Measurements from ENCODE around the gene SLC26A8. TPM values are rescaled to one million over a fixed set of nuclear protein-coding genes. Genes with fewer than 3 reads are reported as not detected.
"Not testable (repeated sequence)": the region's sequence is repeated elsewhere in the genome, so short reads cannot be mapped to it uniquely, and the experiment has no call there.

Gene SLC26A8
- total RNA-seq, 4 donors from 2014 or later, result 0.30 to 1.1 TPM; not detected in 2

- H3K4me1 ChIP-seq, result no peaks in the 10 kb centered on the region
- H3K36me3 ChIP-seq, result no peaks in the 10 kb centered on the region
- H3K9me3 ChIP-seq, result no peaks in the 10 kb centered on the region
- no peaks in the 10 kb centered on the region for H3K27me3 ChIP-seq
- TF ChIP-seq CTCF (IDR thresholded peaks at IDR 0.05) (no peak), EP300 (IDR thresholded peaks at IDR 0.05) (no peak), POLR2A (IDR thresholded peaks at IDR 0.05) (no peak)
- 48 to 64% methylated on average over 4 of the region's 4 CpGs for WGBS, 2 donors
- DNase-seq (ENCODE audit: low spot score in 2 of 2), result no peak
- no peak overlapping the region for H3K4me3 ChIP-seq
- H3K27ac ChIP-seq, result no peak overlapping the region
These were observed 39.7 kb downstream of the SLC26A8 start for GRCh38 chr6:35984701-35985100.

- no peaks in the 10 kb centered on the region for H3K36me3 ChIP-seq
These were observed 43.3 kb downstream of the SLC26A8 start for GRCh38 chr6:35980991-35981645.

GRCh38 chr6:35980126-35980525 lies 44.3 kb downstream of the SLC26A8 start:
- H3K4me3 ChIP-seq; H3K27me3 ChIP-seq; H3K9me3 ChIP-seq; DNase-seq (ENCODE audit: low spot score in 2 of 2); H3K27ac ChIP-seq; H3K36me3 ChIP-seq; H3K4me1 ChIP-seq: not testable (repeated sequence)
- 83 to 92% methylated on average over 1 of the region's 1 CpG for WGBS, 2 donors

More at GRCh38 chr6:35980991-35981645, 43.3 kb downstream of the SLC26A8 start:
- WGBS, 2 donors, result 83 to 85% methylated on average over 6 of the region's 6 CpGs
- TF ChIP-seq POLR2A (IDR thresholded peaks at IDR 0.05) (no peak), CTCF (IDR thresholded peaks at IDR 0.05) (no peak), EP300 (IDR thresholded peaks at IDR 0.05) (no peak)
- no peaks in the 10 kb centered on the region for H3K9me3 ChIP-seq
- no peaks in the 10 kb centered on the region for H3K27me3 ChIP-seq
- DNase-seq (ENCODE audit: low spot score in 2 of 2), result no peak
- H3K4me1 ChIP-seq, result no peaks in the 10 kb centered on the region
- no peak overlapping the region for H3K4me3 ChIP-seq
- no peak overlapping the region for H3K27ac ChIP-seq

GRCh38 chr6:35977308-35977707 lies 47.1 kb downstream of the SLC26A8 start:
- H3K27me3 ChIP-seq, result no peaks in the 10 kb centered on the region
- no peaks in the 10 kb centered on the region for H3K9me3 ChIP-seq
- peaks cover 0 to 7% (median 5%) of the 10 kb centered on the region in 4 donors for H3K4me1 ChIP-seq
- WGBS, 2 donors, result 83 to 85% methylated on average over 4 of the region's 4 CpGs
- TF ChIP-seq POLR2A (IDR thresholded peaks at IDR 0.05) (no peak), CTCF (IDR thresholded peaks at IDR 0.05) (no peak), EP300 (IDR thresholded peaks at IDR 0.05) (no peak)
- H3K27ac ChIP-seq, result no peak overlapping the region
- H3K4me3 ChIP-seq, result no peak overlapping the region
- no peak for DNase-seq (ENCODE audit: low spot score in 2 of 2)
- no peaks in the 10 kb centered on the region for H3K36me3 ChIP-seq

- H3K4me3 ChIP-seq, result no peak overlapping the region
- DNase-seq (ENCODE audit: low spot score in 2 of 2), result no peak
- H3K27me3 ChIP-seq, result no peaks in the 10 kb centered on the region
These were observed 50.7 kb downstream of the SLC26A8 start for GRCh38 chr6:35973670-35974222.

More at GRCh38 chr6:35973670-35974222, 50.7 kb downstream of the SLC26A8 start:
- peaks cover 0 to 7% (median 5%) of the 10 kb centered on the region in 4 donors for H3K4me1 ChIP-seq
- no peaks in the 10 kb centered on the region for H3K9me3 ChIP-seq
- TF ChIP-seq POLR2A (IDR thresholded peaks at IDR 0.05), result no peak
- no peak for TF ChIP-seq CTCF (IDR thresholded peaks at IDR 0.05)
- TF ChIP-seq EP300 (IDR thresholded peaks at IDR 0.05), result no peak
- 80 to 82% methylated on average over 9 of the region's 9 CpGs for WGBS, 2 donors
- H3K36me3 ChIP-seq, result no peaks in the 10 kb centered on the region
- H3K27ac ChIP-seq, result no peak overlapping the region

All from tibial nerve (tissue), 4 donors.